GM18499 (cell line): ENCODE measurements around the gene TMEM178B.
"Not testable (repeated sequence)": the region's sequence is repeated elsewhere in the genome, so short reads cannot be mapped to it uniquely, and the experiment has no call there.

Source experiments
- ATAC-seq: cut with Tn5 transposase; IDR thresholded peaks from one replicate; pipeline ENCODE4 v1.9.1; 2021; ENCODE audit warnings: moderate number of reproducible peaks; ENCODE audit not compliant: insufficient read depth, unreplicated experiment

The TMEM178B gene

GRCh38 chr7:141177120-141177519 lies 103.3 kb downstream of the TMEM178B start:
- ATAC-seq: not testable (repeated sequence)

GRCh38 chr7:141178486-141179135 lies 104.7 kb downstream of the TMEM178B start:
- no peak for ATAC-seq

GRCh38 chr7:141181812-141182211 lies 107.9 kb downstream of the TMEM178B start:
- no peak for ATAC-seq

- ATAC-seq: no peak
Observed at GRCh38 chr7:141184532-141185190, 110.8 kb downstream of the TMEM178B start.

GRCh38 chr7:141185369-141185967 lies 111.6 kb downstream of the TMEM178B start:
- no peak for ATAC-seq

GRCh38 chr7:141189231-141189630 lies 115.4 kb downstream of the TMEM178B start:
- ATAC-seq: no peak

- ATAC-seq: no peak
Observed at GRCh38 chr7:141190495-141190894, 116.6 kb downstream of the TMEM178B start.

- no peak for ATAC-seq
Observed at GRCh38 chr7:141191277-141191676, 117.4 kb downstream of the TMEM178B start.

GRCh38 chr7:141193066-141193465 lies 119.2 kb downstream of the TMEM178B start:
- ATAC-seq: no peak

- ATAC-seq: not testable (repeated sequence)
Observed at GRCh38 chr7:141195722-141196121, 121.9 kb downstream of the TMEM178B start.

- ATAC-seq: no peak
Observed at GRCh38 chr7:141198194-141198958, 124.5 kb downstream of the TMEM178B start.

- ATAC-seq: no peak
Observed at GRCh38 chr7:141200191-141201108, 126.6 kb downstream of the TMEM178B start.

GRCh38 chr7:141201145-141201885 lies 127.5 kb downstream of the TMEM178B start:
- no peak for ATAC-seq

GRCh38 chr7:141202535-141202934 lies 128.7 kb downstream of the TMEM178B start:
- ATAC-seq: no peak

GRCh38 chr7:141203177-141203576 lies 129.3 kb downstream of the TMEM178B start:
- ATAC-seq: no peak

GRCh38 chr7:141203586-141203985 lies 129.7 kb downstream of the TMEM178B start:
- ATAC-seq: no peak

GRCh38 chr7:141207661-141208060 lies 133.8 kb downstream of the TMEM178B start:
- no peak for ATAC-seq

GRCh38 chr7:141208539-141208938 lies 134.7 kb downstream of the TMEM178B start:
- ATAC-seq: no peak

- no peak for ATAC-seq
Observed at GRCh38 chr7:141209454-141209853, 135.6 kb downstream of the TMEM178B start.
